ENCODE measurements around the gene CDC42BPA. TPM values are rescaled to one million over a fixed set of nuclear protein-coding genes. Genes with fewer than 3 reads are reported as not detected.

Gene CDC42BPA
- total and polyA plus RNA-seq, 2 of the 13 experiments (the other 11 are each of a cell fraction or from before 2014, with no cell fraction given), result 6.5 to 16.0 TPM

- peaks cover 0 to 17% of the 10 kb centered on the region in 2 experiments; a peak in 3 of 5 replicates for H3K27me3 ChIP-seq (ENCODE audit: control insufficient read depth in 1 of 2, insufficient read depth in 2 of 2, low read length in 2 of 2)
- POLR2A ChIA-PET, result interaction anchor here (1.8 kb wide), 1 partner anchor 74 kb away, joined by 9 read pairs; no protein-coding TSS in a partner anchor
- no TSS peak for BruUV-seq (replicated peaks)
- TF ChIP-seq TGIF2 (CRISPR knock-in tag; IDR thresholded peaks at IDR 0.05) (peak; percentile 49; the same call in 1 of the 2 replicates), HNF4A (CRISPR knock-in tag; IDR thresholded peaks at IDR 0.05) (0 out of 2 replicates have a peak, but pooled peaks have one; percentile 29), SALL1 (CRISPR knock-in tag; IDR thresholded peaks at IDR 0.05) (no peak), CEBPB (IDR thresholded peaks at IDR 0.05; ENCODE audit: borderline replicate concordance, low read depth, low read length) (peak; percentile 63; the same call in 1 of the 2 replicates), ZNF710 (CRISPR knock-in tag; IDR thresholded peaks at IDR 0.05; ENCODE audit: borderline replicate concordance) (0 out of 2 replicates have a peak, but pooled peaks have one; percentile 52), MAFK (conservative IDR thresholded peaks at IDR 0.05 in 1 of 2, IDR thresholded peaks at IDR 0.05 in 1 of 2; ENCODE audit: low read length in 2 of 2) (peak in 1 of 2 experiments; percentile 19; a peak in 1 of 4 replicates), GATAD1 (CRISPR knock-in tag; IDR thresholded peaks at IDR 0.05) (0 out of 2 replicates have a peak, but pooled peaks have one; percentile 4), HMGXB4 (CRISPR knock-in tag; IDR thresholded peaks at IDR 0.05; ENCODE audit: borderline replicate concordance in 1 of 2, low read depth in 1 of 2) (0 out of 4 replicates have a peak, but pooled peaks of 1 of the 2 experiments have one; percentile 7), PLSCR1 (CRISPR knock-in tag; IDR thresholded peaks at IDR 0.05; ENCODE audit: borderline replicate concordance) (no peak), ZNF362 (CRISPR knock-in tag; IDR thresholded peaks at IDR 0.05; ENCODE audit: borderline replicate concordance) (peak; percentile 36; the same call in 1 of the 2 replicates), EP300 (IDR thresholded peaks at IDR 0.05; ENCODE audit: low read depth in 2 of 2, low read length in 2 of 2) (0 out of 4 replicates have a peak, but pooled peaks of 1 of the 2 experiments have one; percentile 12), EP300 (CRISPR knock-in tag; IDR thresholded peaks at IDR 0.05; ENCODE audit: borderline replicate concordance) (no peak), MATR3 (CRISPR knock-in tag; IDR thresholded peaks at IDR 0.05) (no peak), DMAP1 (CRISPR knock-in tag; IDR thresholded peaks at IDR 0.05) (peak; percentile 49; the same call in 1 of the 2 replicates), RFX1 (IDR thresholded peaks at IDR 0.05) (no peak), FLYWCH1 (CRISPR knock-in tag; IDR thresholded peaks at IDR 0.05) (no peak), ZNF746 (CRISPR knock-in tag; IDR thresholded peaks at IDR 0.05) (0 out of 2 replicates have a peak, but pooled peaks have one; percentile 14), POLR2A (IDR thresholded peaks at IDR 0.05; ENCODE audit: insufficient read depth in 1 of 2, low read depth in 2 of 2, low read length in 2 of 2) (peak in 1 of 2 experiments; percentile 59; a peak in 2 of 4 replicates)
Observed at GRCh38 chr1:227317523-227318015, 723 bp downstream of the CDC42BPA start.

More at GRCh38 chr1:227317523-227318015, 723 bp downstream of the CDC42BPA start:
- WGBS (ENCODE audit: low lambda C conversion rate), result under 1% methylated on average over 28 of the region's 30 CpGs
- Histone ChIP-seq H3K4me2 (ENCODE audit: low read depth, low read length) (peak overlapping the region; percentile 72), H4K20me1 (ENCODE audit: insufficient read depth, low read length) (peaks cover 16% of the 10 kb centered on the region), H3K27ac (ENCODE audit: extremely low read length, insufficient read depth, low read length) (peak overlapping the region; percentile 78), H2AFZ (ENCODE audit: low read length) (no peak overlapping the region), H3K36me3 (replicated peaks in 1 of 2; ENCODE audit: control insufficient read depth in 1 of 2, insufficient read depth in 2 of 2, low read length in 2 of 2) (no peaks in the 10 kb centered on the region), H3K9ac (ENCODE audit: insufficient read depth, low read depth, low read length) (peak overlapping the region; percentile 83), H3K4me3 (replicated peaks in 1 of 3; ENCODE audit: insufficient read depth in 1 of 3, low read depth in 2 of 3, low read length in 3 of 3) (peak overlapping the region; percentile 89 to 96 (median 91)), H3K4me1 (ENCODE audit: insufficient read depth, low read length) (peaks cover 9% of the 10 kb centered on the region), H3K9me3 (ENCODE audit: low read length) (no peaks in the 10 kb centered on the region), H3K79me2 (ENCODE audit: insufficient read depth, low read length) (peaks cover 51% of the 10 kb centered on the region)
- intact Hi-C loops (cut with micrococcal nuclease; ENCODE audit: unreplicated experiment) (loop anchor here (2.0 to 10.0 kb wide), 3 partner anchors 83 to 153 kb away; no protein-coding TSS in a partner anchor), in situ Hi-C loops (cut with HindIII; ENCODE audit: extremely low pct_ligation_motif_present, low pct_unique_long_range_greater_than_20kb) (loop anchor here (5.0 kb wide), 1 partner anchor 120 kb away; no protein-coding TSS in a partner anchor)
- peak; percentile 26 for ATAC-seq
- FAIRE-seq, result peak; percentile 30
- CTCF ChIA-PET (ENCODE audit: low intra/inter-chr PET ratio, low total read pairs), result interaction anchor here (2.3 kb wide), 1 partner anchor 82 kb away, joined by 5 read pairs; no protein-coding TSS in a partner anchor
- peak; percentile 44 for DNase-seq (ENCODE audit: low spot score)
